Activated CD4-positive, alpha-beta T cell treated with anti-CD3 and anti-CD28 coated beads, Interleukin-2, amount 10 ng/mL, durations not matched to agents 24 days and 14 days (primary cell): ENCODE results near the gene BHLHA15. TPM values are rescaled to one million over a fixed set of nuclear protein-coding genes. Genes with fewer than 3 reads are reported as not detected.

Source experiments
- DNase-seq: peaks from one replicate; pipeline ENCODE4 v3.0.0; 2022
- H3K27ac Mint-ChIP-seq: one replicate; pipeline ENCODE4 v1.8.0; 2022; ENCODE audit warnings: mild to moderate bottlenecking, mixed read lengths
- H3K27me3 Mint-ChIP-seq: one replicate; pipeline ENCODE4 v1.8.0; 2022; ENCODE audit warnings: mixed read lengths
- H3K36me3 Mint-ChIP-seq: one replicate; pipeline ENCODE4 v1.8.0; 2022; ENCODE audit warnings: low read depth, mild to moderate bottlenecking, mixed read lengths
- H3K4me1 Mint-ChIP-seq: one replicate; pipeline ENCODE4 v1.8.0; 2021; ENCODE audit warnings: mixed read lengths
- H3K4me3 Mint-ChIP-seq: one replicate; pipeline ENCODE4 v1.8.0; 2022; ENCODE audit warnings: mild to moderate bottlenecking, moderate library complexity, mixed read lengths
- H3K9me3 Mint-ChIP-seq: one replicate; pipeline ENCODE4 v1.8.0; 2021; ENCODE audit warnings: mixed read lengths
- intact Hi-C: fragments of 100-400 bp; cut with micrococcal nuclease; formaldehyde crosslinking; loops from one replicate; pipeline ENCODE4 v1.15.1; 2023
- total RNA-seq: library from RNA; stranded (reverse); gene quantifications from 2 replicates; pipeline ENCODE4 v1.2.3, GENCODE V29; 2022

BHLHA15 gene
- total RNA-seq, 1 donor from 2014 or later: 0.72 TPM

- H3K36me3 Mint-ChIP-seq: peaks cover 38% of the 10 kb centered on the region
- no peak overlapping the region for H3K27ac Mint-ChIP-seq
- intact Hi-C loops: no loop called here
- H3K4me3 Mint-ChIP-seq: no peak overlapping the region
- H3K27me3 Mint-ChIP-seq: no peaks in the 10 kb centered on the region
- no peak for DNase-seq
- peaks cover 14% of the 10 kb centered on the region for H3K4me1 Mint-ChIP-seq
- no peaks in the 10 kb centered on the region for H3K9me3 Mint-ChIP-seq
Observed at GRCh38 chr7:98244871-98245270, 33.6 kb downstream of the BHLHA15 start.

- Mint-ChIP-seq H3K4me1 (peaks cover 34% of the 10 kb centered on the region), H3K27me3 (no peaks in the 10 kb centered on the region), H3K36me3 (peaks cover 27% of the 10 kb centered on the region), H3K4me3 (peak overlapping the region; percentile 56), H3K27ac (peak overlapping the region; percentile 74), H3K9me3 (no peaks in the 10 kb centered on the region)
- DNase-seq: no peak
- intact Hi-C loops: no loop called here
Observed at GRCh38 chr7:98248156-98248555, 36.9 kb downstream of the BHLHA15 start.

- DNase-seq: peak; percentile 64
- Mint-ChIP-seq H3K9me3 (no peaks in the 10 kb centered on the region), H3K36me3 (peaks cover 24% of the 10 kb centered on the region), H3K4me1 (peaks cover 39% of the 10 kb centered on the region), H3K4me3 (peak overlapping the region; percentile 56), H3K27ac (peak overlapping the region; percentile 66), H3K27me3 (no peaks in the 10 kb centered on the region)
- intact Hi-C loops: no loop called here
Observed at GRCh38 chr7:98249106-98249505, 37.9 kb downstream of the BHLHA15 start.

GRCh38 chr7:98250789-98251188 lies 39.5 kb downstream of the BHLHA15 start:
- H3K9me3 Mint-ChIP-seq: no peaks in the 10 kb centered on the region
- peaks cover 28% of the 10 kb centered on the region for H3K36me3 Mint-ChIP-seq
- intact Hi-C loops: loop anchor here (1.0 to 5.0 kb wide), 3 partner anchors 31 to 378 kb away; partner anchors contain the start of genes ASNS and BRI3
- H3K4me3 Mint-ChIP-seq: peak overlapping the region; percentile 98
- H3K4me1 Mint-ChIP-seq: peaks cover 46% of the 10 kb centered on the region
- peak; percentile 88 for DNase-seq
- H3K27me3 Mint-ChIP-seq: no peaks in the 10 kb centered on the region
- peak overlapping the region; percentile 98 for H3K27ac Mint-ChIP-seq

- peak; percentile 88 for DNase-seq
- H3K9me3 Mint-ChIP-seq: no peaks in the 10 kb centered on the region
- peak overlapping the region; percentile 98 for H3K4me3 Mint-ChIP-seq
- no peaks in the 10 kb centered on the region for H3K27me3 Mint-ChIP-seq
- H3K4me1 Mint-ChIP-seq: peaks cover 48% of the 10 kb centered on the region
- peaks cover 28% of the 10 kb centered on the region for H3K36me3 Mint-ChIP-seq
- intact Hi-C loops: loop anchor here (1.0 to 5.0 kb wide), 3 partner anchors 30 to 378 kb away; partner anchors contain the start of genes ASNS and BRI3
- H3K27ac Mint-ChIP-seq: peak overlapping the region; percentile 98
Observed at GRCh38 chr7:98251231-98251600, 40.0 kb downstream of the BHLHA15 start.

GRCh38 chr7:98251601-98252424 lies 40.6 kb downstream of the BHLHA15 start, which contains the start of gene TECPR1:
Gene TECPR1 (minus strand): TSS chr7:98252232. CDS start chr7:98246146, 6,086 bp downstream.
- peaks cover 34% of the 10 kb centered on the region for H3K36me3 Mint-ChIP-seq
- no peaks in the 10 kb centered on the region for H3K27me3 Mint-ChIP-seq
- peaks cover 51% of the 10 kb centered on the region for H3K4me1 Mint-ChIP-seq
- DNase-seq: peak; percentile 98
- intact Hi-C loops: loop anchor here (1.0 to 5.0 kb wide), 4 partner anchors 29 to 379 kb away; partner anchors contain the start of genes ASNS, BRI3 and LMTK2
- H3K27ac Mint-ChIP-seq: peak within 1 kb of the TSS; percentile 98
- H3K4me3 Mint-ChIP-seq: peak within 1 kb of the TSS; percentile 98
- H3K9me3 Mint-ChIP-seq: no peaks in the 10 kb centered on the region

- Mint-ChIP-seq H3K27ac (peak overlapping the region; percentile 98), H3K4me3 (peak overlapping the region; percentile 98), H3K9me3 (no peaks in the 10 kb centered on the region), H3K27me3 (no peaks in the 10 kb centered on the region), H3K4me1 (peaks cover 52% of the 10 kb centered on the region), H3K36me3 (peaks cover 34% of the 10 kb centered on the region)
- intact Hi-C loops: loop anchor here (2.0 to 5.0 kb wide), 2 partner anchors 50 to 146 kb away; partner anchors contain the start of gene LMTK2
- no peak for DNase-seq
Observed at GRCh38 chr7:98252425-98253054, 41.3 kb downstream of the BHLHA15 start.

GRCh38 chr7:98254516-98254915 lies 43.3 kb downstream of the BHLHA15 start:
- Mint-ChIP-seq H3K36me3 (peaks cover 27% of the 10 kb centered on the region), H3K27ac (peak overlapping the region; percentile 88), H3K9me3 (no peaks in the 10 kb centered on the region), H3K27me3 (no peaks in the 10 kb centered on the region), H3K4me1 (peaks cover 40% of the 10 kb centered on the region), H3K4me3 (peak overlapping the region; percentile 42)
- intact Hi-C loops: loop anchor here (5.0 kb wide), 1 partner anchor 52 kb away; no protein-coding TSS in a partner anchor
- no peak for DNase-seq

- intact Hi-C loops: loop anchor here (5.0 kb wide), 1 partner anchor 53 kb away; no protein-coding TSS in a partner anchor
- Mint-ChIP-seq H3K27ac (peak overlapping the region; percentile 88), H3K4me3 (peak overlapping the region; percentile 42), H3K4me1 (peaks cover 36% of the 10 kb centered on the region), H3K36me3 (peaks cover 22% of the 10 kb centered on the region), H3K27me3 (no peaks in the 10 kb centered on the region), H3K9me3 (no peaks in the 10 kb centered on the region)
- DNase-seq: peak; percentile 84
Observed at GRCh38 chr7:98254951-98255610, 43.8 kb downstream of the BHLHA15 start.

- H3K4me3 Mint-ChIP-seq: no peak overlapping the region
- intact Hi-C loops: no loop called here
- peaks cover 32% of the 10 kb centered on the region for H3K36me3 Mint-ChIP-seq
- no peaks in the 10 kb centered on the region for H3K9me3 Mint-ChIP-seq
- DNase-seq: no peak
- H3K27ac Mint-ChIP-seq: peak overlapping the region; percentile 29
- H3K4me1 Mint-ChIP-seq: peaks cover 25% of the 10 kb centered on the region
- H3K27me3 Mint-ChIP-seq: no peaks in the 10 kb centered on the region
Observed at GRCh38 chr7:98256431-98256830, 45.2 kb downstream of the BHLHA15 start.

- no peak for DNase-seq
- no peak overlapping the region for H3K4me3 Mint-ChIP-seq
- H3K27ac Mint-ChIP-seq: no peak overlapping the region
- no peaks in the 10 kb centered on the region for H3K9me3 Mint-ChIP-seq
- no peaks in the 10 kb centered on the region for H3K27me3 Mint-ChIP-seq
- intact Hi-C loops: no loop called here
- H3K36me3 Mint-ChIP-seq: peaks cover 41% of the 10 kb centered on the region
- peaks cover 22% of the 10 kb centered on the region for H3K4me1 Mint-ChIP-seq
Observed at GRCh38 chr7:98257701-98258100, 46.5 kb downstream of the BHLHA15 start.
